ENCODE data around the gene OR1A1. TPM values are rescaled to one million over a fixed set of nuclear protein-coding genes. Genes with fewer than 3 reads are reported as not detected.

OR1A1 gene
- total and polyA plus RNA-seq, 2 of the 13 experiments (the other 11 are each of a cell fraction or from before 2014, with no cell fraction given) = not detected

GRCh38 chr17:3167574-3167973 is 39.9 kb upstream of the OR1A1 start:
- Histone ChIP-seq H3K4me3 (replicated peaks in 1 of 3; ENCODE audit: insufficient read depth in 1 of 3, low read depth in 2 of 3, low read length in 3 of 3) (no peak overlapping the region), H3K9ac (ENCODE audit: insufficient read depth, low read depth, low read length) (no peak overlapping the region), H3K4me1 (ENCODE audit: insufficient read depth, low read length) (no peaks in the 10 kb centered on the region), H3K4me2 (ENCODE audit: low read depth, low read length) (no peak overlapping the region), H3K9me3 (ENCODE audit: low read length) (no peaks in the 10 kb centered on the region), H3K36me3 (replicated peaks in 1 of 2; ENCODE audit: control insufficient read depth in 1 of 2, insufficient read depth in 2 of 2, low read length in 2 of 2) (no peaks in the 10 kb centered on the region), H3K27me3 (ENCODE audit: control insufficient read depth in 1 of 2, insufficient read depth in 2 of 2, low read length in 2 of 2) (peaks cover 0 to 6% of the 10 kb centered on the region in 2 experiments; a peak in 1 of 5 replicates), H4K20me1 (ENCODE audit: insufficient read depth, low read length) (no peaks in the 10 kb centered on the region), H2AFZ (ENCODE audit: low read length) (no peak overlapping the region), H3K27ac (ENCODE audit: extremely low read length, insufficient read depth, low read length) (no peak overlapping the region), H3K79me2 (ENCODE audit: insufficient read depth, low read length) (no peaks in the 10 kb centered on the region)
- POLR2A ChIA-PET = no interaction called here
- WGBS (ENCODE audit: low lambda C conversion rate) = 16% methylated on average over 5 of the region's 5 CpGs
- TF ChIP-seq RCOR2 (CRISPR knock-in tag; IDR thresholded peaks at IDR 0.05) (no peak), TAF15 (IDR thresholded peaks at IDR 0.05; ENCODE audit: low read depth, low read length, poor library complexity, severe bottlenecking) (no peak), ZNF414 (CRISPR knock-in tag; IDR thresholded peaks at IDR 0.05) (no peak), YY1 (IDR thresholded peaks at IDR 0.05; ENCODE audit: insufficient read depth, insufficient replicate concordance, low read depth, low read length) (no peak), RFX5 (IDR thresholded peaks at IDR 0.05; ENCODE audit: low read depth, low read length) (no peak), ZNF12 (CRISPR knock-in tag; IDR thresholded peaks at IDR 0.05) (no peak), HES4 (CRISPR knock-in tag; IDR thresholded peaks at IDR 0.05; ENCODE audit: borderline replicate concordance) (no peak), ZNF547 (CRISPR knock-in tag; IDR thresholded peaks at IDR 0.05) (no peak), ZNF441 (CRISPR knock-in tag; IDR thresholded peaks at IDR 0.05; ENCODE audit: borderline replicate concordance) (no peak), HMGXB3 (CRISPR knock-in tag; IDR thresholded peaks at IDR 0.05; ENCODE audit: borderline replicate concordance) (no peak)
- FAIRE-seq (no peak), DNase-seq (ENCODE audit: low spot score) (no peak), ATAC-seq (no peak)
- in situ Hi-C loops (cut with HindIII; ENCODE audit: extremely low pct_ligation_motif_present, low pct_unique_long_range_greater_than_20kb) (no loop called here), intact Hi-C loops (cut with micrococcal nuclease; ENCODE audit: unreplicated experiment) (no loop called here)
- BruUV-seq (replicated peaks) = no TSS peak
- CTCF ChIA-PET (ENCODE audit: low intra/inter-chr PET ratio, low total read pairs) = no interaction called here
